Glomerular endothelial cell (primary cell): ENCODE results near the gene IFNL4. TPM values are rescaled to one million over a fixed set of nuclear protein-coding genes. Genes with fewer than 3 reads are reported as not detected.
"Not testable (repeated sequence)": the region's sequence is repeated elsewhere in the genome, so short reads cannot be mapped to it uniquely, and the experiment has no call there.

ENCODE experiments used
- DNase-seq: peaks from one replicate; pipeline ENCODE4 v3.0.0-alpha.2; 2011; ENCODE audit warnings: low read depth, low spot score; ENCODE audit errors: extremely low read depth
- total RNA-seq: library from RNA; depleted of rRNA; stranded (reverse); fragments of >200 nt; gene quantifications from 2 replicates; pipeline ENCODE4 v1.2.3, GENCODE V29; 2015

The IFNL4 gene
- total RNA-seq, 1 donor from 2014 or later = not detected

- DNase-seq = no peak
Measured at GRCh38 chr19:39261704-39262103, 13.0 kb upstream of the IFNL4 start.

GRCh38 chr19:39257227-39257626 is 8.6 kb upstream of the IFNL4 start:
- DNase-seq = no peak

GRCh38 chr19:39254531-39255345 is 6.1 kb upstream of the IFNL4 start:
- no peak for DNase-seq

- DNase-seq = no peak
Measured at GRCh38 chr19:39253374-39254149, 4.9 kb upstream of the IFNL4 start.

GRCh38 chr19:39252458-39252857 is 3.8 kb upstream of the IFNL4 start:
- no peak for DNase-seq

- no peak for DNase-seq
Measured at GRCh38 chr19:39251846-39252245, 3.2 kb upstream of the IFNL4 start.

GRCh38 chr19:39251081-39251480 is 2.4 kb upstream of the IFNL4 start:
- no peak for DNase-seq

GRCh38 chr19:39247701-39248664 is 673 bp downstream of the IFNL4 start:
- no peak for DNase-seq

GRCh38 chr19:39246951-39247669 is 1.5 kb downstream of the IFNL4 start:
- no peak for DNase-seq

GRCh38 chr19:39245166-39245565 is 3.5 kb downstream of the IFNL4 start:
- DNase-seq = not testable (repeated sequence)

- not testable (repeated sequence) for DNase-seq
Measured at GRCh38 chr19:39244410-39245100, 4.1 kb downstream of the IFNL4 start, which contains the start of gene IFNL3. IFNL3 (minus strand) TSS chr19:39245006; CDS start chr19:39244967, 39 bp downstream.

- DNase-seq = not testable (repeated sequence)
Measured at GRCh38 chr19:39243741-39244140, 4.9 kb downstream of the IFNL4 start.

GRCh38 chr19:39240421-39240820 is 8.2 kb downstream of the IFNL4 start:
- DNase-seq = no peak

GRCh38 chr19:39238944-39239343 is 9.7 kb downstream of the IFNL4 start:
- no peak for DNase-seq

GRCh38 chr19:39238209-39238608 is 10.4 kb downstream of the IFNL4 start:
- no peak for DNase-seq

GRCh38 chr19:39237200-39238184 is 11.2 kb downstream of the IFNL4 start:
- no peak for DNase-seq

GRCh38 chr19:39236527-39236926 is 12.1 kb downstream of the IFNL4 start:
- DNase-seq = no peak

- DNase-seq = no peak
Measured at GRCh38 chr19:39232708-39233107, 15.9 kb downstream of the IFNL4 start.
